HG03066 (cell line): ENCODE results near the gene FPR2.

Experiments
- ATAC-seq: cut with Tn5 transposase; IDR thresholded peaks from one replicate; pipeline ENCODE4 v1.9.1; 2021; ENCODE audit warnings: low read depth; ENCODE audit not compliant: unreplicated experiment

FPR2 gene

DNA sequence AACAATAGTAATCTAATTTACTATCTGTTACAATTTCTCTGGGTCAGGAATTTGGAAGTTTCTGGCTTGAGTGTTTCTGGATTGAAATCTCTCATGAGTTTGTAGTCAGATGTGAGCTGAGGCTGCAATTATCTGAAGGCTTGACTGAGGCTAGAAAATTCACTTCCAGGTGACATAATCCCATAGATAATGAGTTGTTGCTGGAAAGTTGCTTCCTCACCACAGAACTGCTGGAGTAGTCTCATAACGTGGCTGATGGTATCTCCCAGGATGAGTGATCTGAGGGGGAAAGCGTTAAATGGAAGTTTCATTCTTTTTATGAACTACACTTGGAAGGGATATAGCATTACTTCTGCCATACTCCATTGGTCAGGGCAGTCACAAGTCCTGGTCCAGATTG, 18.7 kb downstream of the FPR2 start:
- ATAC-seq: no peak

DNA sequence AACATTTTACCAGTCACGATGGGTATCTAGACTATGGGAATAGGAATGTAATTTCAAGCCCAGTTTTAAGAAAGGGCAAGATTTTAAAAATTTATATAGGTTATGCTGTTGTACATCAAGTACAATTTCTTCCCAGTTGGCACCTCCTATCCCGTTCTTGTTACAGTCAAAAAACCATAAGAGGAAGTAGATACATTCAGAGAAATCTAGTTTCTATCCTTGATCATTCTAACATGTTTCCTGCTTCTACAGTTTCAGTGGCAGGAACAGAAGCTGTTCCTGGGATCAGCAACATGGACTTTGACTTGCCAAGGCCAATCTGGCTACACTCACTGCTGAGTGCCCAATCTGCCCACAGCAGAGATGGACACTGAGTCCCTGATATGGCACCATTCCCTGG, 19.3 kb downstream of the FPR2 start:
- no peak for ATAC-seq

DNA sequence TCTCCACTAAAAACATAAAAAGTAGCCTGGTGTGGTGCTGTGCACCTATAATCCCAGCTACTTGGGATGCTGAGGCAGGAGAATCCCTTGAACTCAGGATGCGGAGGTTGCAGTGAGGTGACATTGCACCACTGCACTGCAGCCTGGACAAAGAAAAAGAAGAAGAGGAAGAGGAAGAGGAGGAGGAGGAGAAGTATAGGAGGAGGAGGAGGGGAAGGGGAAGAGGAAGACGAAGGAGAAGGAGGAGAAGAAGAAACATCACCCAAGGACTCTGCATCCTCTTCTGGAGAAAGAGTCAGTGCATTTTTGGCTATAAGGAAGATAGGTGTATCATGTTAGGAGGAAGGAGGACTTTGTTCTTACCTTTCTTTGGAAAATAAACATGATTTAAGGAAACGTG, 21.0 kb downstream of the FPR2 start:
- no peak for ATAC-seq

DNA sequence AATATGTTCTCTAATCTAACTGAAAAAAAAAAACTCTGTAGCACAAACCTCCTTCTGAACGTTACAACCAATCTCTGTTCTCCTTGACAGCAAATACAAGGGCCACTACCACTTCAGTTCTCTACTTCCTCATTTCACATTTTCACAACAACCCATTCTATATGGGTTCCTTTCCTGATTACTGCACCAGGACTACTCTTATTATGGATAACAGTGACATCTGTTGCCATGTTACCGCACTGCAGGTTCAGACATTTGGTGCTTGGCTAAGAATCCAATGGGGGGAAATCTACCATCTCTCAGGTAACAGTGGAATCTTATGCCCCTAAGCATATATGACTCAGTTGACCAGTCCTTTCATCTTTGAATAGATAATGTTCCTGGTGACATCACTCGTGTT, 22.4 kb downstream of the FPR2 start:
- no peak for ATAC-seq

DNA sequence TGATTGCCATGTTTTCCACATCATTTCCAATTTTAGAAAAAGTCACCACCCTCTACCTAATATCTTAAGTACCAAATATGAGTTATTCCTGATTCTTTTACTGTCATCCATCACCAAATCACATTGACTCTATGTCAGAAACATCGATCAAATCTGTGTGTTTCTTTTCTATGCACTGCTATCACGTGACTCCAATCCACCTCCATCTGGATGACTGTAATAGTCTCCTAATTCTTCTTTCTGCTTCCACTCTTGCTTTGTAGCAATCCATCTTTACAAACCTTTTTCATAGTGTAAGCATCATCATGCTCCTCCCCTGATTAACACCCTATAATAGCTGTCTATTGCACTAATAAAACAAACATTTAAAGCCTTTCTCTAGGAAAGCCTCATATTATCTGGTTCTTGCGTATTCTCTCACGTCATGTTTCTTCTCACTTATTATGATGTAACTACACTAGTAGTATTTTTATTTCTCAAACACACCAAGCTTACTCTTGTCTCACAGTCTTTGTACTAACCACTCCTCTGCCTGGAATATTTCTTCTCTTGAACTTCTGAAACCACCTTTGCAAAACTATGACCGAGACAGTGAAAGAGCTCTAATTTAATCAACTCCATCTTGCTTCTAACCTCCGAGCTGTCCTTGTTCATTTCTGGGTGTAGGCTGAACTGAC, 23.3 kb downstream of the FPR2 start:
- no peak for ATAC-seq

DNA sequence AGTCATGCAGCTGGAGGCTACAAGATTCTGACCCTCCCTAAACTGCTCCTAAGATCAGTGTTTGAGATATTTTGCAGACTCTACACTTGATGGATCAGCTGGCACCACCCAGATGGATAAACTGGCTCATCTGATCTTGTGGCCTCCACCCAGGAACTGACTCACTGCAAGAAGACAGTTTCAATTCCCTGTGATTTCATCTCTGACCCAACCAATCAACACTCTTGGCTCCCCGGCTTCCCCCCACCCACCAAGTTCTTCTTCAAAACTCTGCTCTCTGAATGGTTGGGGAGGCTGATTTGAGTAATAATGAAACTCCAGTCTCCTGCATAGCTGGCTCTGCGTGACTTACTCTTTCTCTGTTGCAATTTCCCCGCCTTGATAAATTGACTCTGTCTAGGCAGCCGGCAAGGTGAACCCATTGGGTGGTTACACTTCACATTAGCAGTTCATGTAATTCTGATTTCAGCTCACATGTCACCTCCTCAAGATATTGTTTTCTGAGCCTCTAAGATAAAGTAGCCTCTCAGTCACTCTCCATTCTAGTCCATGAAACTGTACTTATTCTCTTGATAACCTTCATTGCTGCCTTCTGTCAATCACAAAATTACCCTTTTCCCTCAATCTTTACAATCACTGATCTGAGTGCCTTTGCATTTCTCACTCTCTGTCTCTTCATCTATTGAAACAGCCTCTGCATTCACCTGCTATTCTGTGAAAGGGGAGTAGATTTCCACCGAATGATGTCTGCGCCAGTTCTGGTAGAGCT, 24.1 kb downstream of the FPR2 start:
- no peak for ATAC-seq

DNA sequence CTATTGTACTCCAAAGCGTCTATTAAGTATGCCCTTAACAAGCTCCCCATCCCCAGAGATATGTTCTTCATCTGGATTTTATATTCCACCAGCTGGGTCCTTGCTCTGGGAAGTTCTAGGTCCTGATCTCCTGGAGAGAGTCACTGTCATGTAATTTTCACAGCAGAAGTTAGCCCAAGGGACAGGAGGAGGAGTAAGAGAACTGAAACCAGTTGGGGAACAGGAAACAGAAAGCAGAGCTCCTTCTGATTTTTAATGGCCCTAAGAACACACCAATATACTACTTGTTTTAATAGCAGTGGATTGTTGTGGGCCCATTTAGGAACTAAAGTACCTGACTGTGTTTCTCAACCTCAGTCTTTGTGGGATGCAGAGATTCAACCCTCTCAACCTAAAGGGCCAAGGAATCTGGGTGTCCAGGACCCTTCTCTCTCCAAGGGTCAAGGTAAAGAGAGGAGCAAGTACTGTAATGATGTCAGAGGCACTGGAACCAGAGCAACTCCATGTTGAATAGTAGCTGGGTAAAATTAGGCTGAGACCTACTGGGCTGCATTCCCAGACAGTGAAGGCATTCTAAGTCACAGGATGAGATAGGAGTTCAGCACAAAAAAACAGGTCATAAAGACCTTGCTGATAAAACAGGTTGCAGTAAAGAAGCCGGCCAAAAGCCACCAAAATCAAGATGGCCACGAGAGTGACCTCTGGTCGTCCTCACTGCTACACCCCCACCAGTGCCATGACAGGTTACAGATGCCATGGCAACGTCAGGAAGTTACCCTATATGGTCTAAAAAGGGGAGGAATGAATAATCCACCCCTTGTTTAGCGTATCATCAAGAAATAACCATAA, 25.9 kb downstream of the FPR2 start:
- ATAC-seq: no peak

DNA sequence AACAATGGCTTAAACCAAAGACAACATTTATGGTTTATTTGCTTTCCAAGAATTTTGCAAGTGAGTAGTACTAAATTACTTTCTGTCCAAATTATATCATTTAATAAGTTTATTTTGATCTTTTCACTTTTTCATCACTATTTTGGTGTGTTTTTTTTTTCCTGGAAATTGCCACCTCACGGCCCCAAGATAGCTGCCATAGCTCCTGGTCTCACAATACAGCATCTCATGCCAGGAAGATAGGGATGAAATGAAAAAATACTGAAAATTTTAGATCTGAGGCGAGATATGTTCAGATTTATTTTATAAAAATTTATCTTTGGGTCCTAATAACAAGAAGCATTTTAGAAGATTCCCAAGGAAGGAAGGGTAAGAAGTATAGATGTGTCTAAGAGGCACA, 27.0 kb downstream of the FPR2 start:
- no peak for ATAC-seq

DNA sequence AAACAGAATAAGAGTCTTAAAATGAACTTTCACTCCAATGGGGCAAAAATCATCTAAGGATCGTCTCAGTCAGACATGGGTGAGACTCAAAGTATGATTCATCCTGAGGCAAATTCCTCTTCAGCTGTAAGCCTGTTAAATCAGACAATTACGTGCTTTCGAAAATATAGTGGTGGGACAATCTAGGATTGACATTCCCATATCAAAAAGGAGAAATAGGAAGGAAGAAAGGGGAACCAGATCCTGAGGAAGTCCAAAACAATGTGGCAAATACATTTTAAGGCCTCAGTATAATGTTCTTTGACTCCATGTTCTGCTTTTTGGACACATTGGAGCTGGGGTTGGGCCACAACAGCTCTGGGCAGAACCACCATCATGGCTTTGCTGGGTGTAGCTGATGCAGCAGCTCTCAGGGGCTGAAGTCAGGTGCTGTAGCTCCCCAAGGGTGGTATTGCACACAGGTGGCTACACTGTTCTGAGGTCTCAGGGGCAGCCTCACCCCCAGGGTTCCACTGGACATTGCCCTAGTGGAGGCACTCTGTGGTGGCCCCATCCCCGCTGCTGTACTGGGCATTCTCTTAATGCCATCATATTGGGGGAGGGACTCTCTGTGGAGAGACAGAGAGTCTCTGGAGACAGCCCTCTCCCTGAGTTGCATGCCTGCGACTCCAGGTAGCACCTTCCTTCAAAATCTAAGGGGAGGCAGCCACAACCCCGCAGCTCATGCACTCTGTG, 28.2 kb downstream of the FPR2 start:
- ATAC-seq: no peak

DNA sequence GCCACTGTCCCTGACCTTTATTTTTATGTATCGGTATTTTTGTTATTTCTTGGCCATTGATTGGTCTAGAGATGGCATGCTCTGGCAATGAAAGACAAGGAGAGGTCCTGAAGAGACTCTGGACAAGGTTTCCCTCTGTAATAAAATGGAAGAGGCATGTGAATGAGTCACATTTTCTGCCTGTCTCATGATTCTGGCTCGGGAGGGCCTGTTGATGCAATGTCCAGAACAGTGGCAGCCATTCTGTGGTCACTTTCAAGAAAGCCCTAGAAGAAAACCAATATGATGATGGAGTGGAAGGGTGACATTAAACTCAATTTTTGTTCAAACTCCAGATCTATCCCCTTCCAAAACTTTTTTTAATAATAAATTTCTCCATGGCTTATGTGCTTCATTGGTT, 32.0 kb downstream of the FPR2 start:
- no peak for ATAC-seq

DNA sequence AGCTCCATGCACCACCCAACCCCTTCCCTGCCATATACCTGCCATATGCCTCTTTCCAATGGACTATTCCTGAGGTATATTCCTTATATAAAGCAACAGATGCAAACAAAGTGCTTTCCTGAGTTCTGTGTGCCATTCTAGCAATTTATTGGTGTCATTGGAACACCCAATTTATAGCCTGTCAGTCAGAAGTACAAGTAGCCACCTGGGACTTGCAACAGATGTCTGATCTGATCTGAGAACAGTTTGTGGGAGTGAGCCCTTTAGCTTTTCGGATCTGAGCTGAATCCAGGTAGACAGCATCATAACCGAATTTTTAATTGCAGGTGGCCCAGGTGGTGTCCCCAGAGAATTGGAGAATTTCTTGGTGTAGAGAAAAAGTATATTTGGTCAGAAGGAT, 33.0 kb downstream of the FPR2 start:
- no peak for ATAC-seq

DNA sequence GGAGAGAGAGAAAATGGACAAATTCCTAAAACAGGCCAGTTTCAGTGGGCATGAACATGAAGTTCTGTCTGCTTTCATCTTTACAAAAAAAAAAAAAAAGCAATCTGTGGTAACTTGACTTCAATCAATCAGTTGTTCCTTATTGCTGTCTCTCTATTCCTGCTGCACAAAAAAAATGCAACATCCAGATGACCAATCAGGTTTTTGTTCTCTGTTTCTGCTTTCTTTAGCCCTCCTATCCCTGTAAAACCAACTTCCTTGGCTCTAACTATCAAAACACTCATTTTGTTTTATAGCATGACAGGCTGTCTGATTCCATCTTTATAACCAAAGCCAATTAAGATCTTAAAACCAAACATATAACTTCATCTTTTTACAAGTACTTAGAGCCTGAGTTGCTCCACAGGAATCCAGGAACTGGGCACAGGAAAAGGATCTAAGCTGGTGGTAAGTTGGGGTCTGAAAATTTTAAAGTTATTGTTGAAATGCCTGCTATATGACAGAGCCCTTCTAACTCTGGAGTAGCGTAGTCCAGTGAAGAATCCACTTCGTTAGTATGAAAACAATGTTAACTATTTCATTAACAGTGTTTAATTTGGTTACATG, 34.0 kb downstream of the FPR2 start, which contains the start of gene FPR3:
FPR3 (plus strand) TSS at position 273 of the 606 bp plus-strand sequence. CDS start 28,592 bp downstream, outside the sequence.
- ATAC-seq: no peak

DNA sequence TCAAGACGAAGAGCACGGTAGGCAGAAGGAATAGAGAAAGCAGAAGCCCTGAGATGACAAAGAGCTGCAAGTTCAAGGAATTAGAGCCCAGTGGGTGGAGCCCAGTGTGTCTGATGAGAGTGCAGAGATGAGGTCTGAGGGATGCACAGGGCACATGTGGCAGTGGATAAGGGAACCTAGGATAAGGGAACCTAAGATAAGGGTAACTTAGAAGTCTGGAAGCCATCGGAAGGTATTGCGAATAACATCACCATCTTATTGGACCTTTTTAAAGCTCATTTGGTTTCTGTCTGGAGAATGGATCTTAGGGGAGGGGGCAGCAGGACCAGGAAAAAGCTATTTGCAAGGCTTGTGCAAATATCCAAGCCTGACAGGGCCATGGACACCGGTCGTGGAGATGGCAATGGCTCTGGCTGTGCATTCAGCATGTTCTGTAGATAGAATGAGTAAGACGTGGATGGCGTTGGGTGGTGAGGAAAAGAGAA, 35.3 kb downstream of the FPR2 start:
- no peak for ATAC-seq

DNA sequence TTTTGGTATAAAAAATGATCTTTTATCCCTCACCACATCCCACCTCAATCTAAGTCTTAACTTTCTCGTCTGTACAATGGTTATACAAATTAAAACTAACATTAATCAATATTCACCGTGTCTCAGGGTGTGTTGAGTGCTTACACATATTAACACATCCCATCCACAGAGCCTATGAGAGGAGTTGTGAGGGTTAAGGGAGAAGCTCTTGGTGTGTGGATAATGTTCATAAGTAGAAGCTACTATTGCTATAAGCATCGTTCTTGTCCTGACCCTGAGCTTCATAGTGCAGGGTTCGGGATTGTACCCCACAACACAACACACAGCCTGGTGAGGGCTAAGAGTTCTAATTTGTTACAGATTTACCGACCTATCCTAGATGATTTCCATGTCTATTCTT, 36.5 kb downstream of the FPR2 start:
- no peak for ATAC-seq

DNA sequence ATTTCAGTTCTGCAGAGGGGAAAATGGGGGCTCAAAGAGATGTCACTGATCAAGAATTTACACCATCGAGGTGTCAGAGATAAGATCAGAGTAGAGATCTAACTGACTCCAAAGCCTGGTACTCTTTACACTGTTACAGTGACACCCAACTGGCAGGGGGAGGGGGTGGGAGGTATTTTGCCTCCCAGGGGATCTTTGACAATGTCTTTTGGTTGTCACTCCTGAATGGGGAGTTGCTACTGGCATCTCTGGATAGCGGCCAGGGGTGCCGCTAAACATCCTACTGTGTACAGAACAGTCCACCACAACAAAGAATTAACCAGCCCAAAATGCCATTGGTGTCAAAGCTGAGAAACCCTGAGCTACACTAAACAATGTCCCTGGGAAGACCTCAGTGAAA, 37.1 kb downstream of the FPR2 start:
- ATAC-seq: no peak

DNA sequence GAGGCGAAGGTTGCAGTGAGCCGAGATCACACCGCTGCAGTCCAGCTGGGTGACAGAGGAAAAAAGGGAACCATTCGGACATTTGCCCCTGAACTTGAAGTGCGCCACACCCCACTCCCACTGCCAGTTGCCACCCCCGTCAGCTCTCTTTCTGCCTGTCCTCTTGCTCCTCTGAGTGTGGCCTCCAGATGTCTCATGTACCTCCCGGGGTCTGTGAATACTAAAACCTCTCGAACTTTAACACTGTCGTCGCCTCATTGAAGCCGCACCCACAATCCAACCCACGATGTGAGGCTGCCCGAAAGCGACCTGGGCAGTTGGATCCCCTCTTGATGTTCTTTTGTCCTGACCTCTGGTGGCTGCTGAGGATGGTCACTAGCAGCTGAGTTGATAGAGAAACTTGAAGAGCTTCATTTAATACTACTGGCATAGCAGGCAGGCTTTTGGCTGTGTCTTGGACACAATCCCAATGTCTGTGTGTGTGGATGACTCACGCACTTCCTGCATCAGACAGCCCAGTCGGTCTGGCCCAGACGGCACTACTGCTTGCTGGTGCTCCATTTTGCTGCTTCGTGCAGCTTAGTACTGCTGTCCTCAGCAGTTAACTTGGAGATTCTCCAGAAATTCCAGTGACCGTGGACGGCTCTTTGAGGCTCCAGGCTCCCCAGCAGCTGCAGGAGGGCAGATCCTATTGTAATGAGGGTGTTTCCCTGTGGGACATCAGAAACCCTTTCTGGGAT, 38.2 kb downstream of the FPR2 start:
- ATAC-seq: no peak

DNA sequence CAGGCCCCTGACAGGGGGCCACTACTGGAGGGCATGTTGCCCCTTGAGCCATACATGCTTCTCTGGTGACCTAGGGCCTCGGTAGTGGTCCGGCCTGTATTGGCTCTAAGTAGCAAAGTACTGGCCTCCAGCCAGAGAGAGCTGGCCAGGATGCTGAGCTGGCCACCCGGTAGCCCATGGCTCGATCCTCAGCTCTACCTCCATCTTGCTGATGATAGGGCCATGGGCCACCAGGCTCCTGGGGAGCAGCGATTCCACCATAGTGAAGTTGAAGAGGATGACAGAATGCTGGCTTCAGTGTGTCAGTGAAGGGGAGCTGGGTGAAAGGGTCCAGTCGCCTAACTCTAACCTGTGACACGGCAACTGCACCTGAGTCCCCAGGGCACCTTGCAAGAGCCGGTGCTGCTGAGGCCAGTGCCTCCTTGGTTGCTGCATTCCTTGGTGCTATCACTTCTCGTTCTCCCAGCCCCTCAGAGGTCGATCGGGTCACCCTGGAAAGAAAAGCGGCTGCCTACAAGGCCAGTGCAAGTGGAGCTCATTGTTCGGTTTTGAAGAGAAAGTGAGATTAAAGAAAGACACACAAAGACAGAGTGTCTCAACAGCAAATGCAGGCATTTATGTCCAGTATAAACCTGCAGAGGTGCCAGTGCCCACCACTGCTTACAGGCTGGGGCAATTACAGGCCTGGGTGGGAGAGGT, 38.9 kb downstream of the FPR2 start:
- no peak for ATAC-seq

DNA sequence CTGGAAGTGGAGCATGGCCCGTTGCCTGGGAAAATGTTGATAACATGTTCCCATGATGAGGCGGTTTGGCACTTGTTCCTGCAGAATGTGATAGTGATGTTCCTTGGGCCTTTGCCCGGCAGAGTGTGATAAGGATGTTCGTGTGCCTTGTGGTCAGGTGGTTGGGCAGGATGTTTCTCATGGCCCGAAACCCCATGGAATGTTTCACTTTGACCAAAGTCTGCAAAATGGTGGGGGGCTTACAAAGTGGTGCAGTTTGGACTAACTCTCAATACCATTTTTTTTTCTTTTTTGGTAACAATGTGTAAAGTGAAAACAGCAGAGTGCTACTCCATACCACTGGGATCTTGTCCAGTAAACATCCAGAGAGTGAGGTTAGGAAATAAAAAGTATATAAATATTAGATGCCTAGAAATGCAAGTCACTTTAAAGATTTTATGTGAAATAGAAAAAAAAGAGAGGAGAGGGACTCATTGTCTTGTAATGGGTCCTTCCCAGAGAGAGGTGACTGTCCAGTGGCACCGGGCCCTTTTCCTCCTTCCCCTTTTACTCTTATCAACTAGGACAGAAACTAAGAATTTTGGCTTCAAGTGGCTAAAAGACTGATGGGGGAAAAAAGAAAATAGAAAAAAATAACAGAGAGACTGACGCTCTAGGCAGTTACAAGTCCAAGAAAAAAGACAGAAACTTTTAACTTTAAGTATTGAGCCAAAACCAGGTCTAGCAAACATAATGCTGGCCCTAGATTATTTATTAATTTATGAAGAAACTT, 39.7 kb downstream of the FPR2 start:
- ATAC-seq: no peak
